Endothelial cell of umbilical vein (primary cell): ENCODE results near the gene ELK1. TPM values are rescaled to one million over a fixed set of nuclear protein-coding genes. Genes with fewer than 3 reads are reported as not detected.

Experiments used
- BruUV-seq: library from RNA; stranded (reverse); fragments of 400-500 nt; replicated peaks from 2 replicates; lab custom pipeline; 2021; lab: Mats Ljungman, UMichigan
- CTCF ChIA-PET: fragments of 300-600, 350-600 bp; sonication (Branson Sonifier 250); formaldehyde crosslinking; loops from one replicate; lab custom pipeline; 2021; ENCODE audit warnings: antibody characterized with exemption, inconsistent platforms; lab: Charles Lee
- POLR2A ChIA-PET: fragments of 300-600, 350-600 bp; sonication (Branson Sonifier 250); formaldehyde crosslinking; loops from one replicate; lab custom pipeline; 2021; ENCODE audit warnings: antibody characterized with exemption, inconsistent platforms; lab: Charles Lee
- DNase-seq: peaks from one replicate; pipeline ENCODE4 v3.0.0-alpha.2; 2011; ENCODE audit warnings: low read depth, low spot score
- FAIRE-seq: peaks from 2 replicates; lab custom pipeline; 2011; peaks lifted over from hg19 to GRCh38; lab: Jason Lieb, UNC
- H2AFZ ChIP-seq: 2 replicates; pipeline ENCODE4 v1.6.0; 2012; ENCODE audit warnings: low read depth, low read length, control low read depth, inconsistent platforms
- H3K27ac ChIP-seq: 2 replicates; pipeline ENCODE4 v1.5.1; 2011; ENCODE audit warnings: low read depth, mild to moderate bottlenecking, control low read depth, low read length, moderate library complexity; ENCODE audit not compliant: insufficient read depth
- H3K27me3 ChIP-seq, 2 experiments: 2 replicates each; pipeline versions ENCODE4 v1.6.0 to v1.6.1; 2011; ENCODE audit warnings: low read length in 2 of 2, mixed read lengths in 1 of 2; ENCODE audit not compliant: control insufficient read depth in 2 of 2, insufficient read depth in 2 of 2
- H3K36me3 ChIP-seq, 2 experiments: 2 replicates in 1 of 2; 3 replicates in 1 of 2; pipeline ENCODE4 v1.5.1; 2011; ENCODE audit warnings: low read length in 2 of 2, mild to moderate bottlenecking in 1 of 2, moderate library complexity in 1 of 2; ENCODE audit not compliant: control insufficient read depth in 2 of 2, insufficient read depth in 2 of 2; ENCODE audit errors: extremely low read depth in 1 of 2
- H3K4me1 ChIP-seq: 3 replicates; pipeline ENCODE4 v1.5.1; 2011; ENCODE audit warnings: mild to moderate bottlenecking, low read length; ENCODE audit not compliant: control insufficient read depth, insufficient read depth; ENCODE audit errors: extremely low read depth
- H3K4me2 ChIP-seq: 2 replicates; pipeline ENCODE4 v1.6.1; 2011; ENCODE audit warnings: low read length, control low read depth, mixed read lengths; ENCODE audit not compliant: insufficient read depth
- H3K4me3 ChIP-seq, 3 experiments: fragments of 200-600 bp in 1 of 3; sonication (generic), shearing (Covaris generic) in 1 of 3; replicated peaks in 1 of 3; 2 replicates each; pipeline ENCODE4 v1.5.1; 2011 to 2016; ENCODE audit warnings: control low read depth in 3 of 3, low read length in 3 of 3, mild to moderate bottlenecking in 2 of 3, inconsistent platforms in 1 of 3, low read depth in 1 of 3, moderate library complexity in 1 of 3; ENCODE audit not compliant: insufficient read depth in 1 of 3
- H3K79me2 ChIP-seq: 2 replicates; pipeline ENCODE4 v1.6.0; 2012; ENCODE audit warnings: low read length, inconsistent platforms; ENCODE audit not compliant: control insufficient read depth, insufficient read depth
- H3K9ac ChIP-seq: replicated peaks from 2 replicates; pipeline ENCODE3; 2011; ENCODE audit warnings: low read length, control low read depth; ENCODE audit not compliant: insufficient read depth; ENCODE audit errors: extremely low read depth
- H3K9me1 ChIP-seq: replicated peaks from 3 replicates; pipeline ENCODE4 v1.6.0; 2011; ENCODE audit warnings: mild to moderate bottlenecking, low read length; ENCODE audit not compliant: control insufficient read depth, insufficient read depth; ENCODE audit errors: extremely low read depth
- H3K9me3 ChIP-seq: replicated peaks from 2 replicates; pipeline ENCODE4 v1.5.1; 2012; ENCODE audit warnings: low read length, inconsistent platforms; ENCODE audit not compliant: control insufficient read depth, insufficient read depth
- H4K20me1 ChIP-seq: replicated peaks from 2 replicates; pipeline ENCODE3; 2011; ENCODE audit warnings: mild to moderate bottlenecking, low read length; ENCODE audit not compliant: control insufficient read depth, insufficient read depth; ENCODE audit errors: extremely low read depth
- CTCF ChIP-seq, 2 donors: IDR thresholded peaks; 1 replicate in 1 of 2; 2 replicates in 1 of 2; pipeline ENCODE4 v1.5.1; 2011; ENCODE audit warnings: low read length in 2 of 2, mild to moderate bottlenecking in 2 of 2, moderate library complexity in 2 of 2, control low read depth in 1 of 2, inconsistent platforms in 1 of 2, low read depth in 1 of 2; ENCODE audit not compliant: insufficient read depth in 1 of 2; ENCODE audit errors: extremely low read depth in 1 of 2
- EZH2 ChIP-seq: IDR thresholded peaks from 2 replicates; pipeline ENCODE4 v1.6.1; 2012; ENCODE audit warnings: borderline replicate concordance, low read depth, mild to moderate bottlenecking, moderate library complexity, low read length, inconsistent platforms; ENCODE audit not compliant: severe bottlenecking
- FOS ChIP-seq: IDR thresholded peaks from 2 replicates; pipeline ENCODE4 v1.6.1; 2011; ENCODE audit warnings: mild to moderate bottlenecking, low read length, moderate library complexity, borderline replicate concordance; ENCODE audit not compliant: insufficient read depth
- GATA2 ChIP-seq: IDR thresholded peaks from 2 replicates; pipeline ENCODE4 v1.7.0; 2011; ENCODE audit warnings: low read depth, mild to moderate bottlenecking, moderate library complexity, mixed read lengths, low read length; ENCODE audit not compliant: insufficient read length, insufficient read depth
- JUN ChIP-seq: IDR thresholded peaks from 2 replicates; pipeline ENCODE4 v1.6.1; 2011; ENCODE audit warnings: borderline replicate concordance, low read depth; ENCODE audit not compliant: insufficient read length, insufficient read depth
- MAX ChIP-seq: IDR thresholded peaks from 2 replicates; pipeline ENCODE4 v1.6.1; 2011; ENCODE audit not compliant: insufficient read depth, insufficient read length
- MYC ChIP-seq: IDR thresholded peaks from one replicate; pipeline ENCODE4 v1.6.1; 2011; ENCODE audit warnings: mild to moderate bottlenecking, low read depth, low read length
- POLR2A ChIP-seq: IDR thresholded peaks from 2 replicates; pipeline ENCODE4 v1.6.1; 2012; ENCODE audit warnings: low read depth, mild to moderate bottlenecking, control low read depth, low read length
- POLR2AphosphoS5 ChIP-seq: IDR thresholded peaks from 2 replicates; pipeline ENCODE4 v1.6.1; 2012; ENCODE audit warnings: low read depth, mild to moderate bottlenecking, control low read depth, low read length, moderate library complexity; ENCODE audit not compliant: insufficient read depth
- dilution Hi-C: fragments of 300-500 bp; cut with MboI; formaldehyde crosslinking; loops from one replicate; pipeline ENCODE4 v1.15.0; 2019; ENCODE audit warnings: low sequenced_read_pairs; ENCODE audit not compliant: extremely low pct_ligation_motif_present
- intact Hi-C: fragments of 100-400 bp; cut with micrococcal nuclease; formaldehyde crosslinking; loops from one replicate; pipeline ENCODE4 v1.10.0; 2022
- polyA plus RNA-seq, 4 experiments: library from polyadenylated mRNA; depleted of rRNA in 3 of 4; stranded (reverse) in 3 of 4; unstranded in 1 of 4; fragments of >200 nt; gene quantifications; 2 replicates each; pipeline versions ENCODE4 v1.2.1 to v1.2.3, GENCODE V29; 2011 to 2012; ENCODE audit warnings: missing spikeins in 1 of 4
- total RNA-seq: library from RNA; stranded (reverse); gene quantifications from 2 replicates; pipeline ENCODE4 v1.2.3, GENCODE V29; 2021

ELK1 gene
- total and polyA plus RNA-seq, 2 donors (not counting 3 experiments of a cell fraction or from before 2014, with no cell fraction given), result 18.3 to 28.7 TPM

- BruUV-seq, result no TSS peak
- Histone ChIP-seq H3K4me3 (no peak overlapping the region), H3K9me1 (no peaks in the 10 kb centered on the region), H3K36me3 (no peaks in the 10 kb centered on the region), H2AFZ (no peak overlapping the region), H3K4me2 (no peak overlapping the region), H3K9me3 (no peaks in the 10 kb centered on the region), H4K20me1 (no peaks in the 10 kb centered on the region), H3K79me2 (no peaks in the 10 kb centered on the region), H3K4me1 (no peaks in the 10 kb centered on the region), H3K27me3 (peaks cover 2 to 4% of the 10 kb centered on the region in 2 experiments), H3K27ac (no peak overlapping the region), H3K9ac (no peak overlapping the region)
- no peak for DNase-seq
- ChIA-PET POLR2A (no interaction called here), CTCF (no interaction called here)
- intact Hi-C loops (no loop called here), dilution Hi-C loops (no loop called here)
- FAIRE-seq, result no peak
- TF ChIP-seq JUN (no peak), POLR2AphosphoS5 (no peak)
Measured at GRCh38 chrX:47697181-47697580, 46.8 kb upstream of the ELK1 start.

GRCh38 chrX:47690175-47690574 lies 39.8 kb upstream of the ELK1 start:
- Histone ChIP-seq H3K27ac (no peak overlapping the region), H3K9ac (no peak overlapping the region), H3K9me3 (no peaks in the 10 kb centered on the region), H3K36me3 (no peaks in the 10 kb centered on the region), H3K4me2 (no peak overlapping the region), H4K20me1 (no peaks in the 10 kb centered on the region), H3K9me1 (no peaks in the 10 kb centered on the region), H2AFZ (no peak overlapping the region), H3K79me2 (no peaks in the 10 kb centered on the region), H3K4me1 (no peaks in the 10 kb centered on the region), H3K4me3 (no peak overlapping the region), H3K27me3 (peaks cover 0 to 2% of the 10 kb centered on the region in 2 experiments)
- peak; percentile 48 for FAIRE-seq
- dilution Hi-C loops (no loop called here), intact Hi-C loops (no loop called here)
- POLR2A ChIA-PET, result no interaction called here
- no TSS peak for BruUV-seq
- TF ChIP-seq EZH2, result no peak
- no peak for TF ChIP-seq POLR2A
- no peak for TF ChIP-seq FOS
- no peak for TF ChIP-seq MYC
- no peak for TF ChIP-seq JUN
- no peak for TF ChIP-seq MAX
- TF ChIP-seq CTCF (IDR thresholded peaks at IDR 0.05; ENCODE audit: extremely low read depth in 1 of 2, insufficient read depth in 1 of 2, low read depth in 1 of 2, low read length in 2 of 2), result no peak
- no peak for TF ChIP-seq GATA2
- TF ChIP-seq POLR2AphosphoS5, result no peak
- DNase-seq, result no peak
- CTCF ChIA-PET, result no interaction called here
